HG02678 (cell line): ENCODE data around the gene DOCK6.
A peak's percentile ranks its signal among the peaks of the same experiment; 100 is the strongest.

ENCODE experiments used
- ATAC-seq: cut with Tn5 transposase; IDR thresholded peaks from one replicate; pipeline ENCODE4 v1.9.1; 2021; ENCODE audit warnings: mild to moderate bottlenecking, moderate library complexity; ENCODE audit not compliant: unreplicated experiment

The DOCK6 gene, protein sequence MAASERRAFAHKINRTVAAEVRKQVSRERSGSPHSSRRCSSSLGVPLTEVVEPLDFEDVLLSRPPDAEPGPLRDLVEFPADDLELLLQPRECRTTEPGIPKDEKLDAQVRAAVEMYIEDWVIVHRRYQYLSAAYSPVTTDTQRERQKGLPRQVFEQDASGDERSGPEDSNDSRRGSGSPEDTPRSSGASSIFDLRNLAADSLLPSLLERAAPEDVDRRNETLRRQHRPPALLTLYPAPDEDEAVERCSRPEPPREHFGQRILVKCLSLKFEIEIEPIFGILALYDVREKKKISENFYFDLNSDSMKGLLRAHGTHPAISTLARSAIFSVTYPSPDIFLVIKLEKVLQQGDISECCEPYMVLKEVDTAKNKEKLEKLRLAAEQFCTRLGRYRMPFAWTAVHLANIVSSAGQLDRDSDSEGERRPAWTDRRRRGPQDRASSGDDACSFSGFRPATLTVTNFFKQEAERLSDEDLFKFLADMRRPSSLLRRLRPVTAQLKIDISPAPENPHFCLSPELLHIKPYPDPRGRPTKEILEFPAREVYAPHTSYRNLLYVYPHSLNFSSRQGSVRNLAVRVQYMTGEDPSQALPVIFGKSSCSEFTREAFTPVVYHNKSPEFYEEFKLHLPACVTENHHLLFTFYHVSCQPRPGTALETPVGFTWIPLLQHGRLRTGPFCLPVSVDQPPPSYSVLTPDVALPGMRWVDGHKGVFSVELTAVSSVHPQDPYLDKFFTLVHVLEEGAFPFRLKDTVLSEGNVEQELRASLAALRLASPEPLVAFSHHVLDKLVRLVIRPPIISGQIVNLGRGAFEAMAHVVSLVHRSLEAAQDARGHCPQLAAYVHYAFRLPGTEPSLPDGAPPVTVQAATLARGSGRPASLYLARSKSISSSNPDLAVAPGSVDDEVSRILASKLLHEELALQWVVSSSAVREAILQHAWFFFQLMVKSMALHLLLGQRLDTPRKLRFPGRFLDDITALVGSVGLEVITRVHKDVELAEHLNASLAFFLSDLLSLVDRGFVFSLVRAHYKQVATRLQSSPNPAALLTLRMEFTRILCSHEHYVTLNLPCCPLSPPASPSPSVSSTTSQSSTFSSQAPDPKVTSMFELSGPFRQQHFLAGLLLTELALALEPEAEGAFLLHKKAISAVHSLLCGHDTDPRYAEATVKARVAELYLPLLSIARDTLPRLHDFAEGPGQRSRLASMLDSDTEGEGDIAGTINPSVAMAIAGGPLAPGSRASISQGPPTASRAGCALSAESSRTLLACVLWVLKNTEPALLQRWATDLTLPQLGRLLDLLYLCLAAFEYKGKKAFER (N-terminal part only)

DNA sequence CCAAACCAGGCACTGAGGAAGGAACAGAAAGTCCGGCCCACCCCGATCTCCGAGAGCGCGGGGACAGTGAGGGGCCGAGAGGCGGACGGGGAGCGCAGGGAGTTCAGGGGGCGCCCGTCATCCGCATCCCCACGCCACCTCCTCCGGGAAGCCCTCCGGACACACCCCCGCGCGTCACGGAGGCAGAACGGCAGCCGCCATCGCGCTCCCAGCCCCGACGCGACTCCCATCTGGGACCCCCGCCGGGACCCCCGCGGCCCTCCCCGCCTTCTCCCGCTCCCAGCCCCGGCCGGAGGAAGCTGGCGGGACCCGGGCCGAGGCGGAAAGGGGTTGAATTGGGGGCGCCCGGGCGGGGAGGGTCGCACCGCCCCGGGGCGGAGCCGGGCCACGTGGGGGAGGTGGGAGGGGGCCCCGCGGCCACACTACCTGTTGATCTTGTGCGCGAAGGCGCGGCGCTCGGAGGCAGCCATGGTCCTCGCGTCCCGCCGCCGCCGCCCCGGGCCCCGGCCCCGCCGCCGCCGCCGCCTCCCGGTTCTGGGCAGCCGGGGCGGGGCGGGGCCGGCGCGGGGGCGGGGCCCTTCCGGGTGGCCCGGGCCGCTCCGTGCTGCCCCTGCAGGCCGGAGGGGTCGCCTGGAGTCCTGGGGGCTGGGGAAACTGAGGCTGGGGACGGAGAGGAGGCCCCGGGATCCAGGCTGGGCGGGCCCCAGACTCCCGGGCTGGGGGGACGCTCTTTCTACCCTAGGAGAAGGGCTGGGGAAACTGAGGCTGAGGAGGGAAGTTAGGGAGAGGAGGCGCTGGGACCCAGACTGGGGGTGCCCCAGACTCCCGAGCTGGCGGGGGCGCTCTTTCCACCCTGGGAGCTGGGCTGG is at the start of gene DOCK6:
DOCK6 (minus strand) TSS at position 554 of the 869 bp plus-strand sequence; CDS start at position 470, 84 bp downstream.
- no peak for ATAC-seq

DNA sequence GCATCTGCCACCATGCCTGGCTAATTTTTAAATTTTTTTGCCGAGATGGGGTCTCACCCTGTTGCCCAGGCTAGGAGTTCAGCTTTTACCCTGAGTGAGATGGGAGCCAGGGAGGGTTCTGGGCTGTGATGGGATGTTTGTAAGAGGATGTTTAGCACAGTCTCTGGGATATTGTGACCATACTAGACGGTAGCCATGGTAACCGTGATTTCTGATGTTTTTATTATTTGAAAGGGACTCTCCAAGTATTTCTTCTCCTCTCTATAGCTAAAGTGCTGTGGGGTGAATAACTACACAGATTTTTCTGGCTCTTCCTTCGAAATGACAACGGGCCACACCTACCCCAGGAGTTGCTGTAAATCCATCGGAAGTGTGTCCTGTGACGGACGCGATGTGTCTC is 44.0 kb upstream of the DOCK6 start:
- ATAC-seq: no peak

DNA sequence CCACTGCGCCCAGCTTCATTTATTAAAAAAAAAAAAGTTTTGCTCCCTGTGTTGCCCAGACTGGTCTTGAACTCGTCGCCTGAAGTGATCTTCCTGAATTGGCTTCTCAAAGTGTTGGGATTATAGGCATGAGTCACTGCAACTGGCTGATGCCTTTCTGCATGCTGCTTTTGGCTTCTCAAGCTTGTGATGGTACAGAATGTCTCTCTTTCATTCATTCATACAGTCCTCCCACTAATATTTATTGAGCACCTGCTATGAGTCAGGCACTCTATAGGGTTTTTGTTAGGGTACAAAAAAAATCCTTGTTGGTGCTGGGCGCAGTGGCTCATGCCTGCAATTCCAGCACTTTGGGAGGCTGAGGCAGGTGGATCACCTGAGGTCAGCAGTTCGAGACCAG is 42.6 kb upstream of the DOCK6 start:
- ATAC-seq: no peak

DNA sequence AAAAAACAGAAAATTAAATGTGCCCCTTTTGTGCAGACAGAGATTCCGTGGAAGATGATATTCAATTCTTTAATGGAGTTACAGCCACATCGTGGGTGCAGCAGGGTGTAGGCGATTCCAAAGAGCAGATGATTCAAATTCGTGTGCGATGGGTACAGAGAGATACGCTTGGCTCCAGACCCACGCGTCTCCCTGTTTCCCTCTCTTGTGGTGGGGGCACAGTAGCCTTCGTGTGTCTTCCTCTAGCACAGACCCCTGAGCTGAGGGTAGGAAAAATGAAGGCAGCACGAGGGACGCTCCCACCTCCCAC is 38.4 kb upstream of the DOCK6 start:
- ATAC-seq: no peak

DNA sequence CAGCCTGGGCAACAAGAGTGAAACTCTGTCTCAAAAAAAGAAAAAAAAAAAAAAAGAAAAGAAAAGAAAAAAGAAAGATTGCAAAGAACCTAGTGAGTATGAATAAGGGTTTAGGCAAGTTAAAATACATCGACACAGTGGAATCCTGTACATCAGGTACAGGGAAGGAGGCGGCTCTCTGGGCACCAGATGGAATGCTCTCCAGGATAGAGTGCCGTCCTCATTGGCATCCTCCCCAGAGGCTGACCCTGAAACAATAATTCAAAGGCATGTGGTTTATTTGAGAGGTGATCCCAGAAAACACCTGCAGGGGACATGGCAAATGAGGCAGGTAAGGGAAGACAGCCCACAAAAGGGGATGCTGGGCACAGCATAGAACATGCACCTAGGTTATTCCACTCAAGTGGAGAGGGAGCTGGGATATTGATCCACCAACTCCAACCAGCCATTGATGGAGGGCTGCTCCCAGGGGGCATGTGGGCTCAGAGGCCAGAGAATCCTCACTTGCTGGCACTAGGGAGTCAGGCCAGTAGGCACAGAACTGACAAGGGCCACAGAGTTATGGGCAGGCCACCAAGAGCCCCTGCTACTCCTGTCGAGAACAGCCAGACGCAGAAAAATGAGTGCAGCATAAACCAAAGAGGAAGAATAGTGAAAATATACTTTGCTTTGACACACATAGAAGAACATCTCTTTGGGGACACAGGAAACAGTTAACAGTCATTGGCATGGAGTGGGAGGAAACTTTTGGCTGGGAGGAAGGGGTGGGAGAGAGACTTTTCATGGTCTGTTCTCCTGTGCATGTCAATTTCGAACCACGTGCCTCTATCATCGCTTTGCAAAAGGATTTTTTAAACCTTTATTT is 37.9 kb upstream of the DOCK6 start:
- no peak for ATAC-seq

DNA sequence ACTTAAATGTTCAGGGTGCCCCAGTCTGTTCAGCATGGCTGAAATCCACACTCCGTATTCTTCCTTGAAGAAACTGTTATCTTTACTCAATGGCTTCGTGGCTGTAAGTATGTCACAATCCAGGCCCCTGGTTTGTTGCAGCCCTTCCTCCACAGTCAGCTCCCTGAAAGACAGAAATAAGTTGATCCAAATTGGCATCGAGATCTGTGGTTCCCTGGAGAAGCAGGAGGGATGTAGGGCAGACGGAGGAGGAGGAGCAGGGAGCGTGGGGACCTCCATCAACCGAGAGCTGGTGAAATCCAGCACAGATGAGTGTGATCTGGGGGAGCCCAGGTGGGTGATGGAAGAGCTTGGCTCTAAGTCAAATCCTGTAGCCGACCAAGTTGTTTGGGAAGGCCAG is 33.9 kb upstream of the DOCK6 start:
- ATAC-seq: no peak

DNA sequence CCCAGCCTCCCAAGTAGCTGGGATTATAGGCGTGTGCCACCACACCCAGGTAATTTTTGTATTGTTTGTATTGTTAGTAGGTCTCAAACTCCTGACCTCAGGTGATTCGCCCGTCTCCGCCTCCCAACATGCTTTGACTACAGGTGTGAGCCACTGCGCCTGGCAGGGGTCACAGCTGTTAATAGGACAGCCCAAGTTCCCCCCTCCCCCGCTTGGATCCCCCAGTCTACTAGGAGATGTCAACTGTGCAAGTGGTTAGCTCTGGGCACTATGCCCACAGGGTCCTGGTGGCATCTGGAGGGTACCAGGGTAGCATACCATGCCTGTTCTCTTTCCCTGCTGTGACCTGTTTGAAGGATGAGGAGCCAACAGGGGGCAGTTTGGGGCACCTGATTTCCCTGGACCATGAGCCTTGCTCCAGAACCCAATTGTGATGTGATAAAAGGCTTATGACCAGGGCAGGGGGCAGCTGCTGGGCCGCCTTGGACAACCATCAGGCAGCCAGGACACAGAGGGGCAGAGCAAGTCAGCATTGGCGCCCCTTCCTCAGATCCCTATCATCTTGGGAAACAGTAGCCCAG is 33.4 kb upstream of the DOCK6 start, which contains the start of gene TSPAN16:
TSPAN16 (plus strand) TSS at position 496 of the 581 bp plus-strand sequence. CDS start 138 bp downstream, outside the sequence.
- no peak for ATAC-seq

DNA sequence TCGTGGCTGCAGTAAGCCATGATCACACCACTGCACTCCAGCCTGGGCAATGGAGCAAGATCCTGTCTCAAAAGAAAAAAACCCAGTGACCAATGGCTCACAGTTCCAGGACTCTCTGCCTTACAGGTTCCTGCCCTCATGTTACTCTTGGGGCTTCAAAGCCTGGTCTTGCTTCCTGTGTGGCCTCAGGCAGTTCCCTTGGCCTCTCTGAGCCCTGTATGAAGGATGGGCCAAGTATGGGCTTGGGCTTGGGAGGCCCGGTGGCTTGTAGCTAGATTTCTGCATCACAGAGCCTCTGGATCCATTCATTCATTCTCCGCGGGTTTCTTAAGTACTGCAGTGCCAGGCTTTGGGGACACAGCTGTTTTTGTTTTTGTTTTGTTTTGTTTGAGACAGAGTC is 32.9 kb upstream of the DOCK6 start:
- no peak for ATAC-seq

DNA sequence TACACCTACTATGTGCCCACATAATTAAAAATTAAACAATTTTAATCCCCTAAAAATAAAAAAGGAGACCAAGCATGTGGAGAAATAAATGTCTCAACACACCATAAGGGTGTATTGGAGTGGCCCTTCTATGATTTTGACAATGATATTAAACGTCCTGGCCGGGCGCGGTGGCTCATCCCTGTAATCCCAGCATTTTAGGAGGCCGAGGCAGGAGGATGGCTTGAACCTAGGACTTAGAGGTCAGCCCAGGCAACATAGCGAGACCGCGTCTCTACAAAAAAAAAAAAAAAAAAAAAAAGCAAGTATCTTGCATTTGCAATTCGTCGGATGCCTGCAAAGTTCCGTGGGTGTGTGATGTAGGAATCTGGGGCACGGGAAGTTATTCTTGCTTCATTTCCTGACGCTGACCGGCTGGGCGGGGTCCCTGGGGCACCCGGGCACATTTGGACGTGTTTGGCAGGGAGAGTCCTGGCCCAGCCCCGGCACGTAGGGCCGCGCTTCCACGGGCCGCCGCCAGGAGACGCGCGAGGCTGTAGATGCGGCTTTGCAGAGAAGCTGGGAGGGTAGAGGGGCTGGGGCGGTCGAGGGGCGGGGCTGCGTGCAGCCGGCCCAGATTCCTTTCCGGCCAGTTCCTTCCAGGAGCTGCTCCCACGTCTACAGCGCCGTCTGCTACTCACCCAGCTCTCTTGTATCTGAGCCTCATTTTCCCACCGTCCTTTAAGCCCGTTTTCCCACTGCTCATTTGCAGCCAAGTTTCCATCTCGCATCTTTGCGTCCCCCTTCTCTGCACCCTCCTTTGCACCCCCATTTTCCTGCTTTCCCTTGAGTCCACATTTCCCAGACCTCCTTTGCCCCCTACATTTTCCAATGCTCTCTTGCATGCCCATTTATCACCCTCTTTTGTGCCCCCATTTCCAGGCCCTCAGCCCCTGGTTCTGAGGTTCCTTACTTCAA is 31.4 kb upstream of the DOCK6 start:
- peak; percentile 60 for ATAC-seq

DNA sequence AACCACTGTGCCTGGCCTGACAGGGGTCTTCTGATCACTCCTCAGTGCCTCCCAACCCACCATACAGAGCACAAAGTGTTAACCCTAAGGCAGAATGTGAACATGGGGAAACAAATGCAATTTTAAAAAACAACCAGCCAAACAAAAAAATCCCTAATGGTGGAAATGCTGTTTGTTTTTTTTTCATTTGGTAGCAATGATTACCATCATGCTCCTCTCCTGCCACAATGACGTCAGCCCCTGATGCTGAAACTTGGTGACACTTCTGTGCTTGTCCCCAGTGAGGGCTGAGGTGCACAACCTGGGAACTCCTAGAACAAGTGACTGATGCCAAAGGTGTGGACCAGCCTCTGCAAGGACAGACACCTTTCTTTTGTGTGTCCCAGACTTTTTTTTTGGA is 29.7 kb upstream of the DOCK6 start:
- ATAC-seq: no peak

DNA sequence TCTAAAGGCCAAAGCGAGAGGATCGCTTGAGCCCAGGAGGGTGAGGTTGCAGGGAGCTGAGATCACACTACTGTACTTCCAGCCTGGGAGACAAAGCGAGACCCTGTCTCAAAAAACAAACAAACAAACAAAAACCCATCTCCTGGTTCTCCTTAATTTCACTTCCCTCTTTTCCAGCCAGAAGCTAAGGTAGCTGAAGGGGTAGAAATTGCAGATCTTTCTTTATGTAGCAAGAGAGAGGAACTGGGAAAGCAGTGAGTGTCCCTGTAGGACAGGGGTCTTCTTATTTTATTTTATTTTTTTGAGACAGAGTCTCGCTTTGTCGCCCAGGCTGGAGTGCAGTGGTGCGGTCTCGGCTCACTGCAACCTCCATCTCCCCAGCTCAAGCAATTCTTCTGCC is 29.1 kb upstream of the DOCK6 start:
- ATAC-seq: no peak

DNA sequence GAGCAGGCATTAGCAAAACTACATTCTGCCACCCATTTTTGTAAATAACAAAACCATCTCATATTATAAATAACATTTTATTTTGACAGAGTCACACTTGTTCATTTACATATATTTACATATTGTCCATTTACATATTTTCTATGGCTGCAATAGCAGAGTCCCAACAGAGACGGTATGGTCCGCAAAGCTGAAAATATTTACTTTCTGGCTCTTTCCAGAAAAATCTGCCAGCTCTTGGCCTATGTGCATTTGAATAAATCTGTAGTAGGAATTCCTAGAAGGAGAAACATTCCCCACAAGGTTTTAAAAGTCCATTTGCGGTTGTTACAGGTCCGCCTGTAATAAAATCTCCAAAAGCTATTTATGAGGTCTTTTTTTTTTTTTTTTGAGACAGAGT is 27.9 kb upstream of the DOCK6 start:
- ATAC-seq: no peak

DNA sequence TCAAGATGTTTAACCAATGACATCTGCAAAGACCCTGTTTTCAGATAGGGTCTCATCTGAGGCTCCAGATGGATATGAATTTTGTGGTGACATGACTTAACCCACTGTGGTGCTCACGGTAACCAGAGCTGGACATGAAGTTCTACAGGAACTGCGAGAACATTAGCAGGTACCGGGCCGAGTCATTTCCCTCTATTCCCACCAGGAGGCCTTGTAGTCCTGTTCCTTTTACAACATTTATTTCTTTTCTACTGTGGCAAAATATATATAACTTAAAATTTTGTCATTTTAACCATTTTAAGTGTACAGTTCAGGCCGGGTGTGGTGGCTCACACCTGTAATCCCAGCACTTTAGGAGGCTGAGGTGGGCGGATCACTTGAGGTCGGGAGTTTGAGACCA is 26.0 kb upstream of the DOCK6 start:
- no peak for ATAC-seq

DNA sequence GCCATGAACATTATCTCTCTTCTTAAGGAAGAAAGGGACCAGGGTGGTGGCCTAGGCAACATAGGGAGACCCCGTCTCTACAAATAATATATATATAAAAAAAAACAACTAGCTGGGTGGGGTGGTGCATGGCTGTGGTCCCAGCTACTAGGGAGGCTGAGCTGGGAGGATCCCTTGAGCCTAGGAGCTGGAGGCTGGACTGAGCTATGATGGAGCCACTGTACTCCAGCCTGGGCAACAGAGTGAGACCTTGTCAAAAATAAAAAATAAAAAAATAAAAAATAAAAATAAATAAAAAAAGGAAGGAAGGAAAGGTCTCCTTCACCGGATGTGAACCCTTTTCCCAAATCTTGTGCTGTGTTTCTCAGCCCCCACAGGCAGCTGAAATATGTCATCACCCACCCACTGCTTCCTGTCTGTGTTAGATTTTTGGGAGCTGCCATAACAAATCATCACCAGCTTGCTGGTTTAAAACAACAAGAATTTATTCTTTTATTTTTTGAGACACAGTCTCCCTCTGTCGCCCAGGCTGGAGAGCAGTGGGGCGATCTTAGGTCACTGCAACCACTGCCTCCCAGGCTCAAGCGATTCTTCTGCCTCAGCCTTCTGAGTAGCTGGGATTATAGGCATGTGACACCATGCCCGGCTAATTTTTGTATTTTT is 24.1 kb upstream of the DOCK6 start:
- ATAC-seq: no peak

DNA sequence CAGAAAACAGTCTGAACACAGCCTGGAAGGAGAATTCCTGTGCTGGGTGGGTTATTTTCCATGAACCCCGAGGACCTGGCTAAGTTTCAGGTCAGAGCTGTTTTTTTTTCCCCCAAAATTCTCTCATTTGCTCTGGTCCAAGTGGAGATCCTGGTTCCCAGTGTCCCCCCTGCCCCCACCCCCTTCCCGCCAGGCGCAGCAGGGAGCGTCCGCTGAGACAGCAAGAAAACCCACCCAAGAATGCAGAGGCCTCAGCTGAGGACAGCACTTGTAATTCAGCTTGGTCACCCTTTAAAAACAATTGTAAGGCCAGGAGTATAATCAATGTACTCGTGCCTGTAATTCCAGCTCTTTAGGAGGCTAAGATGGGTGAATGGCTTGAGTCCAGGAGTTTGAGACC is 22.2 kb upstream of the DOCK6 start:
- ATAC-seq: no peak

DNA sequence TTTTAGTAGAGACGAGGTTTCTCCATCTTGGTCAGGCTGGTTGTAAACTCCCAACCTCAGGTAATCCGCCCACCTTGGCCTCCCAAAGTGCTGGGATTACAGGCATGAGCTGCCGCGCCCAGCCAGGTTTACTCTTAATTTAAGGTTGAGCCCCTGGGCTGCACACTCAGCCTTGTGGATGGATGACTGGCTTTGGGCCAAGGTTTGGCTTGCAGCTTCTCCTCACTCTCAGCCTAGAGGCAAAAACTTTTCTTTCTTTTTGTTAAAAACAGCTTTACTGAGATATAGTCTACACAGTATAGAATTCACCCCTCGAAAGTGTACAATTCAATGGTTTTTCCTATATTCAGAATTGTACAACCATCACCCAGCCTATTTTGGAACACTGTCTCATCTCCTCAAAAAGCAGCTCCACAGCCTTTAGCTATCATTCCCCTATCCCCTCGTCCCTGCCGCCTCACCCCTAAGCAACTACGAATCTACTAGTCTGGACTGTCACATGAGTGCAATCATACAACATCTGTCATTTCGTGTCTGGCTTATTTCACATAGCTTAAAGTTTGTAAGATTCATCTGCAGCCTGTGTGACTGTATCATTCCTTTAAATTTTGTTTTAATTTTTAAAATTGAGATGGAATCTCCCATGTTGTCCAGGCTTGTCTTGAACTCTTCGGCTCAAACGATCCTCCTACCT is 19.2 kb upstream of the DOCK6 start:
- no peak for ATAC-seq
